Testis (tissue), 3 donors: Measurements from ENCODE around the gene NEK9. TPM values are rescaled to one million over a fixed set of nuclear protein-coding genes. Genes with fewer than 3 reads are reported as not detected.
"Not testable (repeated sequence)": the region's sequence is repeated elsewhere in the genome, so short reads cannot be mapped to it uniquely, and the experiment has no call there.

ENCODE experiments used
- DNase-seq: peaks from one replicate; pipeline ENCODE4 v3.0.0-alpha.2; 2019
- H3K27ac ChIP-seq, 2 donors: fragments of 200-600 bp; sonication (generic); one replicate each; pipeline ENCODE4 v1.5.1; 2019
- H3K27me3 ChIP-seq: fragments of 200-600 bp; sonication (generic); one replicate; pipeline ENCODE4 v1.5.1; 2019
- H3K36me3 ChIP-seq: fragments of 200-600 bp; sonication (generic); one replicate; pipeline ENCODE4 v1.5.1; 2017; ENCODE audit warnings: low read depth; ENCODE audit errors: missing control alignments
- H3K4me1 ChIP-seq: fragments of 200-600 bp; sonication (generic); one replicate; pipeline ENCODE4 v1.5.1; 2019
- H3K4me3 ChIP-seq, 2 donors: fragments of 200-600 bp; sonication (generic); one replicate each; pipeline ENCODE4 v1.5.1; 2017 to 2019
- H3K9me3 ChIP-seq: fragments of 200-600 bp; sonication (generic); one replicate; pipeline ENCODE4 v1.5.1; 2017
- CTCF ChIP-seq, 3 experiments: fragments of 450-650 bp in 2 of 3; fragments of 200-600 bp in 1 of 3; sonication (generic) in 1 of 3; IDR thresholded peaks; one replicate each; pipeline ENCODE4 v1.5.1; 2016 to 2019; ENCODE audit warnings: antibody characterized with exemption in 3 of 3, mild to moderate bottlenecking in 2 of 3, moderate library complexity in 1 of 3
- POLR2A ChIP-seq: fragments of 450-650 bp; IDR thresholded peaks from one replicate; pipeline ENCODE4 v1.6.1; 2017; ENCODE audit warnings: antibody characterized with exemption, mild to moderate bottlenecking, moderate library complexity
- WGBS, 2 donors: methylation state at CpG; one replicate each; pipeline ENCODE4 v1.1.5; 2018; 5-methylcytosine and 5-hydroxymethylcytosine counted together
- intact Hi-C: fragments of 100-400 bp; cut with DNase I; formaldehyde crosslinking; loops from one replicate; pipeline ENCODE4 v1.15.1; 2023; ENCODE audit warnings: low total_unique reads
- polyA plus RNA-seq: library from polyadenylated mRNA; stranded (reverse); fragments of 350-450 nt; fragmentation: Illumina TruSeq; extraction: RNeasy Lipid Tissue Mini Kit (QIAGEN cat#74804); gene quantifications from one replicate; pipeline ENCODE4 v1.2.3, GENCODE V29; 2014; ENCODE audit warnings: low read depth, low replicate concordance; ENCODE audit not compliant: insufficient read depth
- total RNA-seq, 2 donors: library from RNA; depleted of rRNA; stranded (reverse); fragments of >200 nt; gene quantifications; one replicate each; pipeline ENCODE4 v1.2.3, GENCODE V29; 2016

Gene NEK9
- total and polyA plus RNA-seq, 3 donors from 2014 or later, result 86.6 to 125 (median 120) TPM

DNA sequence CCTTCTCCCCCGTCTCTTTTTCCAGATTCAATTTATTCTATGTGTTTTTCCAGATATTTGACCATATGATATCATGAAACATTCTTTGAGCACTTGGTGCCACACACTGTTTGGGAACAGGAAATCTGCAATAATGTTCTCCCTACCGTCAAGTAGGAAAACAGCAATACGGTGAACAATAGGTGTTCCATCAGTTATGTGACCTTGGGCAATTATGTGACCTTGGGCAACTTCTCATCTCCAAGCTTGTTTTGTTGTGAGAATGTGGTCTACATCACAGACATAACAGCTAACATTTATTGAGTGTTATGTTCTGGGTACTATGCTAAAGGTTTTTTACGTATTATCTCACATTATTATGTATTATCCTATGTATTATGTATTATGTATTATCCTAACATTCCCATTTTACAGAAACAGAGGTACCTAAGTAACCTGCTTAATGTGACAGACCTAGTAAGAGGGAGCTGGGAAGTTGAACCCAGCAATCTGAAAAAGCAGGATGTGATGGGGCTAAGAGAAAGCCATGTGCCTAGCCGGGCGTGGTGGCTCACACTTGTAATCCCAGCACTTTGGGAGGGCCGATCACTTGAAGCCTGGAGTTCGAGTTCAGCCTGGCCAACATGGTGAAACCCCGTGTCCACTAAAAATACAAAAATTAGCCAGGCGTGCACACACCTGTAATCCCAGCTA lies 1.2 kb upstream of the NEK9 start:
- H3K27ac ChIP-seq, result peak overlapping the region; percentile 87 to 97
- WGBS, 2 donors, result 33 to 53% methylated on average over 10 of the region's 10 CpGs
- no peaks in the 10 kb centered on the region for H3K36me3 ChIP-seq
- TF ChIP-seq CTCF (IDR thresholded peaks at IDR 0.05), result no peak
- TF ChIP-seq POLR2A, result no peak
- peak overlapping the region; percentile 79 to 89 for H3K4me3 ChIP-seq
- H3K4me1 ChIP-seq, result peaks cover 22% of the 10 kb centered on the region
- no peaks in the 10 kb centered on the region for H3K27me3 ChIP-seq
- no peak for DNase-seq
- intact Hi-C loops, result no loop called here
- no peaks in the 10 kb centered on the region for H3K9me3 ChIP-seq

DNA sequence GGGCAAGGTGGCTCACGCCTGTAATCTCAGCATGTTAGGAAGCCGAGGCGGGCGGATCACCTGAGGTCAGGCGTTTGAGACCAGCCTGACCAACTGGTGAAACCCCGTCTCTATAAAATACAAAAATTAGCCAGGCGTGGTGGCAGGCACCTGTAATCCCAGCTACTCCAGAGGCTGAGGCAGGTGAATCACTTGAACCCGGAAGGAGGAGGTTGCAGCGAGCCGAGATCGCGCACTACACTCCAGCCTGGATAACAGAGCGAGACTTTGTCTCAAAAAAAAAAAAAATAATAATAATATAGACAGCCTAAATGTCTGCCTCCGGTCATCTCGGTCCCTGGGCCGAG lies 599 bp upstream of the NEK9 start:
- H3K36me3 ChIP-seq, H3K27me3 ChIP-seq, H3K9me3 ChIP-seq, intact Hi-C loops, DNase-seq: not testable (repeated sequence)
- 2 to 13% methylated on average over 16 of the region's 16 CpGs for WGBS, 2 donors
- Histone ChIP-seq H3K27ac (peak overlapping the region; percentile 87 to 97), H3K4me3 (peak overlapping the region; percentile 79 to 89), H3K4me1 (peaks cover 22% of the 10 kb centered on the region)

GRCh38 chr14:75126121-75126544 lies 715 bp downstream of the NEK9 start:
- intact Hi-C loops, result no loop called here
- Histone ChIP-seq H3K9me3 (no peaks in the 10 kb centered on the region), H3K27ac (peak overlapping the region; percentile 87 to 97), H3K36me3 (no peaks in the 10 kb centered on the region), H3K4me1 (peaks cover 22% of the 10 kb centered on the region), H3K27me3 (no peaks in the 10 kb centered on the region), H3K4me3 (peak overlapping the region; percentile 79 to 89)
- TF ChIP-seq CTCF (IDR thresholded peaks at IDR 0.05) (no peak), POLR2A (no peak)
- DNase-seq, result no peak
- 2 to 4% methylated on average over 6 of the region's 6 CpGs for WGBS, 2 donors

- DNase-seq, result no peak
- Histone ChIP-seq H3K4me3 (no peak overlapping the region), H3K9me3 (no peaks in the 10 kb centered on the region), H3K4me1 (peaks cover 22% of the 10 kb centered on the region), H3K36me3 (no peaks in the 10 kb centered on the region), H3K27me3 (no peaks in the 10 kb centered on the region), H3K27ac (no peak overlapping the region)
- intact Hi-C loops, result no loop called here
- no peak for TF ChIP-seq CTCF (IDR thresholded peaks at IDR 0.05)
- TF ChIP-seq POLR2A, result no peak
- 43 to 51% methylated on average over 5 of the region's 5 CpGs for WGBS, 2 donors
Observed at GRCh38 chr14:75125617-75126016, 1.2 kb downstream of the NEK9 start.

DNA sequence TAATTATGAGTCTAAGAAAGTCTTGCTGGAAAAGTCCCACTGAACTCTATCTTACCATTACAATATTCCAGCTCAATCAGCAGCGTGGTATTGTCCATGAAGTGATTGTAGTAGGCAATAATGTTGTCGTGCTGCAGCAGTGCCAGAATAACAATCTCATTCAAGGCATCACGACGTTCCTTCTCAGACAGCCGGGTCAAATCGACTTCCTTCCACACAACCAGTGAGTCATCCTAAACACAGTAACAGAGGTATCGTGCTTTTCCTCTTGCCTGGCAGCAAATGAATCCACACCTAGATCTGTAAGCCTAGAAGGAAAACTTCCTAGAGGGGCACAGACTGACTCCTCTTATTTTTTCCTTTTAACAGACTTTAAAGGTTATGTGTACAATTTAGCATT lies 2.9 kb downstream of the NEK9 start:
- TF ChIP-seq POLR2A (no peak), CTCF (IDR thresholded peaks at IDR 0.05) (no peak)
- Histone ChIP-seq H3K4me3 (no peak overlapping the region), H3K9me3 (no peaks in the 10 kb centered on the region), H3K36me3 (no peaks in the 10 kb centered on the region), H3K27ac (no peak overlapping the region), H3K27me3 (no peaks in the 10 kb centered on the region), H3K4me1 (peaks cover 22% of the 10 kb centered on the region)
- DNase-seq, result peak; percentile 26
- intact Hi-C loops, result no loop called here
- 36 to 43% methylated on average over 7 of the region's 7 CpGs for WGBS, 2 donors
